T47D (cell line): ENCODE data around the gene DOCK8.
A peak's percentile ranks its signal among the peaks of the same experiment; 100 is the strongest.

Experiments used
- DNase-seq, 2 experiments: peaks; one replicate each; pipeline versions ENCODE4 v3.0.0 to v3.0.0-alpha.2; 2011 to 2012; ENCODE audit warnings: low read depth in 1 of 2, low spot score in 1 of 2
- JUND ChIP-seq: IDR thresholded peaks from 2 replicates; pipeline ENCODE4 v1.6.1; 2012; ENCODE audit warnings: low read depth
- in situ Hi-C: cut with HindIII; loops from 2 replicates; pipeline ENCODE4 v1.10.0; 2016; ENCODE audit warnings: low sequenced_read_pairs, low pct_unique_long_range_greater_than_20kb

The DOCK8 gene

DNA sequence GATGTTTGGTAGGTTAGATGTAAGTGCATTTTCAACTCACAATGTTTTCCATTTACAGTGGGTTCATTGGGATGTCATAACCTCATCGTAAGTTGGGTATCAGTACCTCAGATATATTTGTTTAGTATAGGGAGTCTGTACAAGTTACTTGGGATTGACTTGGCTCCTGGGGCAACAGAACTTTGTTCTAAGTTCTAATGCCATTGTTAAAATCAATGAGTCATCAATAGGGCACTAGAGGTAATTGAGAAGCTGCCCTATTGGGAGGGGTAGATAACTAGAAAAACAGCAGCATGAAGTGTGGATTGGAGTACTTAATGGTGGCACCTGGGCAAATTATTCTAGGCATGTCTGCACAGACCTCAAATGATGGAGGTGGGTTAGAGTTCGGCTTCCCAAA, 272.8 kb downstream of the DOCK8 start:
- DNase-seq = no peak
- in situ Hi-C loops = no loop called here
- no peak for TF ChIP-seq JUND

DNA sequence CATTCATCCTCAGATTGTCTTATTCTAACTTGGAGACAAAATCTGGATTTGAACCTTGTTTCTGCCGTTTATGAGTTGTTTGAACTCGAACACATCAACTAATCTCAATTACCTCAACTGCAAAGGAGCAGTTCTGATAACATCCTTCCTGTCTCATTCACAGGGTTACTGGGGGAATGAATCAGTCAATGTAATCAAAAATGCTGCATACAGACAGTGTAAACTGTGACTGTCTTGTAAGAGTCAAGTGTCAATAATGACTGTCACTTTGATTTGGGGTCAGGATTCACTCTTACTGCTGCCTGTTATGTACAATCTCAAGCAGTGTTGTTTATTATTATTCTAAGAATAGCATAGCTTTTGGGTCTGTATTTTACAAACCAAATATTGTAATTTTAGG, 273.8 kb downstream of the DOCK8 start:
- TF ChIP-seq JUND = no peak
- in situ Hi-C loops = no loop called here
- DNase-seq = no peak

DNA sequence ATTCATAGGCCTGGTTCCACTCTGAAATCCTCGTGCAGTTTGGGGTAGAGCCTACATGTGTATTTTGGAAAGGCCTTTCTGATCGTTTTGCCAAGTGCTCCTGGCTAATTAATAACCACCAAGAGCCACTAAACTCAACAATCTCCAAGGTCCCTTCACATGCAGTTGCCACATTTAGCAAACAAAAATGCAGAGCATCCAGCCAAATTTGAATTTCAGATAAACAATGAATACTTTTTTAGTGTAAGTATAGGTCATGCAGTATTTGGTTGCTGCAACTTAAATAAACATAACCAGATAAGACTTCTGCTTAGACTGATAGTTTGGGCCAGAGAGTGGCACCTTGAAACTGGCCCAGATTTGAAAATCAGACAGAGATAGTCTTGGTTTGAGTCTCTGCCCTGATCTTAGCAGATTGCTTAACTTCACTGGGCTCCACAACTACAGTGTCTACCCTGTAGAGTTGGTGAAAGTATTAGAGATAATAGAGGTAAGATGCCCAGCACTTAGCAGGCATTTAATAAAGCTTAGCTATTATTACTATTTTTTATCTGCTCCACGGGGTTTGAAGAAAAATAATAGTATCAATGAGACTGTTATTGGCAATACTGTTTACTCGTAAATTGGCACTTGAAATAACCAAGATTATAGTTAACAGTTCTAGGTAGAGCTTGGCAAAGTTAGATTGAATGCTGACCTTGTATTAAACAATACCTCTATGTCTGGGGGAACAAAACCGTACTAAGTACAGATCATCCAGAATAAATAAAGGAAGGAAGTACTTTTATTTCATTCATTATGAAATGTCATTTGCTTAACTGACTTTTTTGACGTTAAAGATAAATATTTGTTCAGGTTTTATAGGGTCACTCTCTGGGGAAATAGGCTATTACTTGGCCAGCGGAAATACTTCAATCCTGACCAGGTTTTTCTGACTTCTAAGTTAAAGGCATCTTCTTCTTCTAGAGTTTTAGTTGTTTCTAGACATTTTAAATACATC, 274.8 kb downstream of the DOCK8 start:
- in situ Hi-C loops = no loop called here
- no peak for TF ChIP-seq JUND

DNA sequence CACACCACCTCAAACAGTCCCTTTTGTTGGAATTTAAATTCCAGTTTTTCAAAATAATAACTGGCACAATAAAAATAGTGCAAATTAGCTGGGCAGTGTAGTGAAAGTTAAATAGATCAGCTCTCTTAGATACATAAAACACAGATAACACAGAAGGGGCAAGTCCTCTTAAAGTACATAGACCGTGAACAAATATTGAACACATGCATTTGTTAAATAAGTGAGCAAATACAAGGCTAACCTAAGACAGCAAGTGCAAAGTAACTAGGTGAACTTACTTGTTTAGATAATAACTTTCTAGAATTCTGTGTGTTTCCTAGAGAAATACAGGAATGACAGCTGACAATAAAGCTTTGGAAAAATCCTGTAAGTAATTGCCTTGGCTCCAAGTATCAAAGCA, 280.1 kb downstream of the DOCK8 start:
- no peak for DNase-seq
- in situ Hi-C loops = no loop called here
- TF ChIP-seq JUND = no peak

More for the DNA sequence above, 274.8 kb downstream of the DOCK8 start:
- no peak for DNase-seq

DNA sequence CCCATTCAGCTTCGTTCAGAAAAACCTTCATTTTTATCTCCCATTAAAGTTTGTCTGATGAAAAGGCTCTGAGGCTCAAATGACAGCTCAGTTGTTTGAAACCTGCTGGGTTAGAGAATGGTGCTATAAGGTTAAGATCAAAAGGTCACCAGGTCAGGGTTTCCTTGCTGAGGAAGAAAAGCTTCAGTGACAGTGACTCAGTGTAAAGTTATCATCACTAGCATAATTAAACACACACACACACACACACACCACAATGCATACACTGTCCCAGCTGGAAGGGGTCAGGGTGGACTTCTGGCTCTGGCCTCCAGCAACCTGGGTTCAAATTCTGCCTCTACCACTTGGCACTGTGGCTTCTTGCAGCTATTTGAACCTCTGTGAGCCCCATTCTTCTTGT, 281.1 kb downstream of the DOCK8 start:
- TF ChIP-seq JUND = no peak
- in situ Hi-C loops = no loop called here

DNA sequence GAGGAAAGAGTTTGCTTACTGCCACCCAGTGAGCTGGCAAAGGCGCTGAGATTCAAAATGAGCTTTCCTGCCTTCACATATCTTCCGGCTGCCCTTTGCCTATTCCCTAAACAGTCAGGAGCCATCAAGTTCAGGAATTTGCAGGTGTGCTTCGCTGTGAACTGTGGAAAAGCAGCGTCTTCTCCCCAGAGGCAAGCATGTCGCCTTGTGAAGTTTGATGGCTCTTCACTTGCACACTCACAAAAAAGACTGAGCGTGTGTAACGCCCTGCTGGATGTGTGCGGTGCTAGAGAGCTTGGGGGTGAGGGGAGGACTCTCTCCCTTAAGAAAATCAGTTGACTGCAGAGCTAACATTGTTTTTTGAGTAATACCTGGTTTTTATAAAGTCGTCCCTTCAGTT, 288.7 kb downstream of the DOCK8 start:
- TF ChIP-seq JUND = no peak
- in situ Hi-C loops = no loop called here
- no peak for DNase-seq

More for the DNA sequence above, 281.1 kb downstream of the DOCK8 start:
- DNase-seq = no peak

DNA sequence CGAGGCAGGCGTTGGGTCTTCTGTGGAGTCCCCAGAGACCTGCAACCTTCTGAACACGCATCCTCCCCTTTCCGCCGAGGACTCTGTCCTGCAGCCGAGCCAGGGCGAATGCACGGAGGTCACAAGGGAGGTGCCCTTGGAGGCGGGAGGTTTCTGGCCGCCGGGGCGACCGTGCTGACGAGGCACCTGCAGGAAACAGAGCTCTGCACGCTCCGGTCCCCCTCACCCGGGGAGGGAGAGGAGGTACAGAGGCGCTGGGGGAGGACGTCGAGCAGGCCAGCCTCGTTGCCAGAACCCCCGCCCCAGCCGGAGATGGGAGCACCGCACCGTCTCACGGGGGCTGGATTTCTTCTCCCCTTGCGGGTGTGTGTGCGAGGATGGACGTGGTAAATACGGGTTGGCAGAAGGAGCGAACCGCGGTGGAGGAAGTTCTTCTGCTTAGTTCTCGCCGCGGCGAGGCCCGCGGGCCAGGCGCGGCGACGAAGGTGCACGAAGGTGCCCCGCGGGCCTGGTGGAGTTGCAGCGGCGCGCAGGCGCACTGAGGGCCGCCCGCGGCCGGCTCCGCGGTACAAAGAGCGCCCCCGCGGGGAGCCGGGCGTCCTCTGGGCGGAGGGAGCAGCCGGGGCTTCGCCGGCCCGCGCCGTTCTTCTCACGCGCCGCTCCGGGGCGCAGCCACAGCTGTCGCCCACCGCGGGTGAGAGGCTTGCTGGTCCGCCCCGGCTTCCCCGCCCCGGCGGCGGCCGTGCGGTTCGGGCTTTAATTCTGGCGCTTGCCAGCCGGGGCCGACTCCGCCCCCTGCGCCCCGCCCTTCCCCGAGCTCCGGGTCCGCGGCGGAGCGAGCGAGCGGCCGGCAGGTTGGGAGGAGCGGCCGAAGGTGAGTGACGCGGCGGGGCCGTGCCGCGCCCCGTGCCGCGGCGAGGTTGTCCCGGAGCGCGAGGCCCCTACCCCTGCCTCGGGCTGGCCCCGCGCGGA, 289.5 kb downstream of the DOCK8 start, which contains the start of gene KANK1:
TSS of gene KANK1 (plus strand) at position 815 of the 972 bp plus-strand sequence.
- no peak for TF ChIP-seq JUND
- in situ Hi-C loops = no loop called here
- DNase-seq = peak; percentile 77 to 86

DNA sequence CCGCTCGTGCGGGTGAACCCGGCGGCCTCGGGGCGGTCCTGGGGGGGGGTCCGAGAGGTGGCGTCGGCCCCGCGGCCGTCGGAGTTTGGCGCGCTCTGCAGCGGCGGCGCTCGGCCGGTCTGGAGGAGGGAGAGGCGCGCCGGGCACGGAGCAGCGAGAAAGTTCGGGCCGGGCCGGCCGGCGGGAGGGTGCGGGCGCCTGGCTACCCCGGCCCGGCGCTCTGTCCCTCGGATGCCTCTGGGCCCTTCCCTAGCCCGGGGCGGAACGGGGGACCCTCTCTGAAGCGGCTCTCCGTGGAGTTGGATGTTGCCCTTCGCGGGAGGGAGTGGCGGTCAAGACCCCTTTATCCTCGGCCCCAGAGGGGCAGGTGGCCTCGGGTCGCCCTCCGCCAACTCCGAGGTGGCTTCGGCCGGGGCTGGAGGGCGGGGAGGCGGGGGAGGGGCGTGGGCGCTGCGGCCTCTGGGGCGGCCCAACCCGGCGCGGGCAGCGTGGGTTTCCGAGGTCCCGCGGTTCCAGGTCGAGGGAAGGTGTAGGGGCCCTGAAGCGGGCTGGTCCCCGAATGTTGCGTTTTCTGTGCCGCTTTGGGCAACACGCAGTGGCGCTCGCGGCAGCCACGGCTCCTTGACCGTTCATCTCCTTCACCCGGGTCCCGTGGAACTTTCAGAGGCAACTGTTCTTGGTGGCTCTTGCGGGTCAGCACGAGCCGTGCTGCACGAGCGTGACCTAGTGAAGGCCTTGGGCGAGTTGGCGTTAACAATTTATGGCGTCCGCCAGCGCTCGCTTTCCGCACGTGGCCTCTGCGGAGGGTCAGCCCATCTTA, 290.5 kb downstream of the DOCK8 start:
- DNase-seq = peak; percentile 11 to 13
- no peak for TF ChIP-seq JUND
- in situ Hi-C loops = no loop called here

DNA sequence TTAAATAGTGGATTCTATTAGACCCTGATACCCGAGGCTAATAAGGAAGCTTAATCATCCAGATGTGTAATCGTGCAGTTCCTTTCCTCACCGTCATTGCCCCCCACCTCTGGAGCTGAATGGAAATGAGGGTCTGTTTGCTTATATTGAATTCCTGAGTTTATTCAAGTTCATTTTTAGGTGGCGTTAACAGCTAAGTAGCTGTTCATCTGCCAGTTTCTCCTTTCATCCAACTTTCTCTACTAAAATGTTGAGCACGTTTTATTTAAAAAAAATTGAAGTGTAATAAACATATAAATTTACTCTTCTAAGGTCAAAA, 291.0 kb downstream of the DOCK8 start:
- in situ Hi-C loops = no loop called here
- no peak for DNase-seq
- TF ChIP-seq JUND = no peak

DNA sequence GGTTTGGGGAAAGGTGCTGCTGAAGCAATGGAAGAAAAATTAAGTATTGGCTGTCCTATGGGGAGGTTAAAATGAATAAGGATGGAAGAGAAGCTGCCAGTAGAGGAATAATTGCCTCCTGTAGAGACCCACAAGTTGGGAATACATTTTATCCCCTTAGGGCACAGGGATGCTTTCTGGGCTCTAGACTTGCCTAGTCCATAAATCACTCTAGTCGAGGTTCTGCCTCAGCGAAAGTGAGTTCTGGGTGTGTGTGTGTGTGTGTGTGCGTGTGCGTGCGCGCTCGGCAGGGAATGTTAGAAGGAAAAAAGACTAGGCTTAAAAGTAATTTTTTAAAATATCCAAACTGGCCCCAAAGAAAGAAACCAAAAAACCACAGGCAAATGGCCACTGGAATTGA, 291.6 kb downstream of the DOCK8 start:
- TF ChIP-seq JUND = no peak
- no peak for DNase-seq
- in situ Hi-C loops = no loop called here

DNA sequence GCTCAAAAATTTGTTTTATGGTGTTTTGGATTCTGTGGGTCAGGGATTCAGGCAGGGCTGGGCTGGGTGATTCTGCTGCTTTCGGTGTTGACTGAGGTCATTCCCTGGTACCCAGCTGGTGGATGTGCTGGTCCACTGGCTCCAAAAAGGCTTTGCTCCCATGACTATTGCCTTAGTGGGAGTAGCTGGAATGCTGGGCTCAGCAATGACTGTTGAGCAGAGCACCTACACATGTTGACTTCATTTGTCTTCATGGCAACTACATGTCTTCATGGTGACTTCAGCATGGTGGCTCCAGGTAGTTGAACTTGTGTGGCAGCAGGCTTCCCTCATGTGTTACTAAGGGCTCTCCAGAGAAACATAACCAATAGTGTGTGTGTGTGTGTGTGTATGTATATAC, 297.2 kb downstream of the DOCK8 start:
- no peak for TF ChIP-seq JUND
- no peak for DNase-seq
- in situ Hi-C loops = no loop called here
